Kidney tubule cell (primary cell): Measurements from ENCODE around the gene ZBTB21.
A peak's percentile ranks its signal among the peaks of the same experiment; 100 is the strongest.

ENCODE experiments used
- DNase-seq: peaks from one replicate; pipeline ENCODE4 v3.0.0-alpha.2; 2018; ENCODE audit warnings: low spot score

ZBTB21 gene

DNA sequence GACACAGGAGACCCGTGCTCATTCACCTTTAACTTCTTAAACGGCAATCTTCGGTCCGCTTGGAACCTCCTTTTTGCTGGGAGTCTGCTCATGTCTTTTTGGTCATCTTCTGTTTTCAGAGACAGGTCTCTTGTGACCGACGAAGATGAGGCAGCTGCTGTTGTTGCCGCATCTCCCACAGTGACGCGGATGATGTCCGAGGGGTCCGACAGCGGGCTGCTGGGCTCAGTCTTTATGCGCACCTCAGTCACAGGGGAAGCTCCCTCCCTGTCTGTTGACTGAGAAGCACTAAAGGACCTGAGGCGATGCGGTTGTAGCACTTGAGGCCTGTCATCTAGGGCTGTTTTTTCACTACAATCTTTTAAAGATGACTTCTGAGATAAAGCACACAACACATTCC, 17.6 kb downstream of the ZBTB21 start:
- DNase-seq = no peak

DNA sequence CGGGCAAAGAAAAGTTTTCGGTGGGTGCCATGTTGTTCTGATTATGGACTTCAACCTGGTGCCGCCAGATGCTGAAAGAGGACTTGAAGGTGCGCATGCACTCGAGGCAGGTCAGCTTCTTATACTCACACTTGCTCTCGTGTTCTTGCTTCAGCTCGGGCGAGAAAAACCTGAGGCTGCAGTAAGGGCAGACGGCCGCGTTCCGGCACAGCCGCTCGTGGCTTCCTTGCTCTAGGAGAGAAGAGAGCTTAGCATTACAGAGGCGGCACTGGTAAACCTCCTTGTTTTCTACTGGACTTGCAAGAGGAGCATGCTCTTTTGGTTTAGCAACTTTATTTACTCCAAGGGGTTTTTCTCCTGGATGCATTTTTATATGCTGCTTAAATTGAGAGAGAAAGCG, 18.5 kb downstream of the ZBTB21 start:
- DNase-seq = no peak

DNA sequence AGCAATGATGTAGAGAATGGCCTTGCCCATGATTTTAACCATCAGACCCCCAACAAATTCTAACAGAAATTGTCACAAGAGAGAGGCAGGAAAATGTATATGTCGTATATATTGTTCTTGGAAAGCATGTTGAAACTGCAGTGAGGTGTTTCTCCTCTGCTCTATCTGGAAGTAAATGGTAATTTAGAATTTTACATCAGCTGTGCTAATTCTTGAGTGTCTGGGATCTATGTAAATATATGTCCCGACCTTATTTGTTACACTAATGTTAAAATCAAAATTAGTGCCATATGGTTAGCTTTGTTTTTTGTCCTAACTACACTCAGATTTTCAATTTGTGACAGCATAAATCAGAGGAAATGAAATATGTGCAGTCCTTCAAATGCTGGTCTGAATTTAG, 20.5 kb downstream of the ZBTB21 start:
- no peak for DNase-seq

DNA sequence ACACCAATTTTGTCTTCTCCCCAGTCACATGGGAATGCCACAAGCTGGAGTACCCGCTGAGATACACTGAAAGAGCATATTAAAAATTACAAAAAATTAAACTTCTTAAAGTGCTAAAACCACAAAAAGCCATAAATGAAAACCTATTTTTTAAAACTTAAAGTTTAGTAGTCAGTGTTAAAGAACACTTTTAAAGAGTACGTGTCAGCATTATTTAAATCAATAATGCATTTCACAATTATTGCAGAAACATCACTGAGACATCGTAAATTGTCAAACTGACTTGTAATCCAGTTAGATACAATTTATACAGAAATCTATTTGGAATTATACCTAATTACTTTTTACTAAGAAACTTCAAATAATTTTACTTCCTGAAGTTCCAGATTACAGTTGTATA, 22.9 kb downstream of the ZBTB21 start:
- DNase-seq = no peak

DNA sequence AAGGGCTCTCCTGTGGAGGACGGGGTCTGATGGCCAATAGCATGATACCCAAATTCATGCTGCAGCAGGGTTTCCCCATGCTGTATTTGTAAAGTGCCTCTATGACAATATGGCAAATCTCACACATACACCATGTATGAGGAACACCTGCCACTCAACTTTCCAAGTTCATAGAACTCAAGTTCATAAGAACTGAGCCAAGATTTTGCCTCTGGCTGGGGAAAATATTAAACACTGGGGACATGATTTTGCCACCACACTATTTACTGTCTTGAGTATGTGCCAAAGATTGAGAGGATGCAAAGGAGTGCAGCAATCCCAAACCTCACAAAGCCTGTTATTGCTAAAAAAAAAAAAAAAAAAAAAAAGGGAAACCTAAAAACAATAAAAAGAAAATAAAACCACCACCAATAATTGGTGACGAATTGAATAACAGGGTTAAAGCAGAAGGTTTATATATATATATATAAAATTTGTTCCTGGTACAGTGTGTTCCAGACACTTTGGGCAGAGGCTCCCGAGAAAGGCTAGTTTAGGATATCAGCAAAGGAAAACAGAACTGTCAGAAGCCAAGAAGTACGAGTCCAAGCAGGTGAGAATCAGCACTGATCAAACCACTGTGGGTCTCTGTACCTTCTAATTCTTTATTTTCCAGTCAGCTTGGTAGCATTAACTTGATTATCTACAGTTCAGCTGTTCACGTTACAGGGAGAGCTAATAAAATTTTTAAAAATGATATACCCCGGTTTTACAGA, 24.3 kb downstream of the ZBTB21 start:
- DNase-seq = no peak

DNA sequence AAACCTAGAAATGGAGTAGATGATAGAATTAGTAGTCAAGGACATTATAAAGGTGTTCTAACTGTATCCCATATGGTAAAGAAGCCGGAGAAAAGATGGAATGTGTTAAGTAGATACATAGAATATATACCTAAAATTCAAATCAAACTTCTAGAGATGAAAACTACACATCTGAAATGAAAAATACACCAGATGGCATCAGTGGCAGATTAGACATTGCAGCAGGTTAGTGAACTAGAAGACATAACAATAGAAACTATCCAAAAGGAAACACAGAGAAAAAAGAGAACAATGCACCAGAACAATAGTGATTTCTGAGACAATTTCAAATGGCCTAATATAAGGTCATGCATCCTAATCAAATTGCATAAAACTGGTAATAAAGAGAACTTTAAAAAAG, 26.9 kb downstream of the ZBTB21 start:
- DNase-seq = no peak

DNA sequence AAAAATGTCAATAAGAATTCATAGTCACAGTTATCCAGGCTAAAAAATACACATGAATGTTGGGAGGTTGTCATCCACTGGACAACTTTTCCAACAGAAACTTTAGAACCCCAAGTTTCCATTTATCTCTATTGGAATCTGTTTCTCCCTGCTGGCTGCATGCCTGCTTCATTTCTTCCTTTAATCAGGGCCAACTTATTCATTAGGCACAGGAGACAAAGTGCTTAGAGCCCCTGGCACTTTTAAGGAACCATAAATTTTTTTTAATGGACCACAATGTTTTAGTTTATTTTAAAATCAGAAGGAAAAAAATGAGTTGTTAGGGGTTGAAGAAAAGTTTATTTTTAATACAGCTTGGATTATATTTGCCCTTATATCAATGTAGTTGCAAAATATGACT, 29.6 kb downstream of the ZBTB21 start:
- DNase-seq = no peak

DNA sequence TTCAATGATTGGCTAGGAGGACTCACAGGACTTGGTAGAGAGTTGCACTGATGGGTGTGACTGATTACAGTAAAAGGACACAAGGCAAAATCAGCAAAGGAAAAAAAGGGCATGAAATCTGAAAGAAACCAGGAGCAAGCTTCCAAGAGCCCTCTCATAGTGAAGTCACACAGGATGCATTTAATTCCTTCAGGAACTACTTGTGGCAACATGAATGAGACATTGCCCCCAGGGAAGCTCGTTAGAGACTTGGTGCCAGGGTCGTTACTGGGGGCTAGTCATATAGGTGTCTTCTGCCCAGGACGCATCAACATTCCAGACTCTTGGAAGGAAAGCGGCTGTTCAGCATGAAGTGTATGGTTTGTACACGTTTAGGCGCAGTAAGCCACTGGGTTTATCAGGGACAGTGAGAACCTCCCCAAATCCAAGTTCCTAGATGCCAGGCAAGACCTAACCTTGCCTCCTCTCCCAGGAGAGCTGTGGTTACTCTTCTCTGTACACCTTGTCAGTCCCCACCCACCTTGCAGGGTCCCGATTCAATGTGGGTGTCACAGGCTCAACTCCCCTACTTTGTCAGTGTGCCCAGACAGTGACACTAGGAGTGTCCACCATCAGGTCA, 30.3 kb downstream of the ZBTB21 start:
- no peak for DNase-seq

DNA sequence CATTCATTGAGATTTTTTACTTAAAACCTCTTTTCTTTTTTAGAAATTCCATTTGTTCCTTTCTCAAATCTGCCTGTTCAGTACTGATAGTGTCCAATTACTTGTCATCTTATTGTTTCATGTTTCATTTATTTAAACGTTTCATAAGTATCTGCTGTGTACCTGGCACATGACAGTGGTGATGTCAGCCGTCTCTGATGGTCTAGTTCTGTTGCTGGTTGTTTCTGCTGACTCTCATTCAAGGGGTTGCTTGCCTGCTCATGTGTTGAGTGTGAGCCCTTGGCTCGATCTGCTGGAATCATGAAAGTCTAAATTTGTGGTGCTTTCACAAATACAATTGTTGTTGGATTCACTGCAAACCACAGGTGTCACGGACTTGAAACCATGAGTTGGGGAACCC, 30.8 kb downstream of the ZBTB21 start:
- no peak for DNase-seq

DNA sequence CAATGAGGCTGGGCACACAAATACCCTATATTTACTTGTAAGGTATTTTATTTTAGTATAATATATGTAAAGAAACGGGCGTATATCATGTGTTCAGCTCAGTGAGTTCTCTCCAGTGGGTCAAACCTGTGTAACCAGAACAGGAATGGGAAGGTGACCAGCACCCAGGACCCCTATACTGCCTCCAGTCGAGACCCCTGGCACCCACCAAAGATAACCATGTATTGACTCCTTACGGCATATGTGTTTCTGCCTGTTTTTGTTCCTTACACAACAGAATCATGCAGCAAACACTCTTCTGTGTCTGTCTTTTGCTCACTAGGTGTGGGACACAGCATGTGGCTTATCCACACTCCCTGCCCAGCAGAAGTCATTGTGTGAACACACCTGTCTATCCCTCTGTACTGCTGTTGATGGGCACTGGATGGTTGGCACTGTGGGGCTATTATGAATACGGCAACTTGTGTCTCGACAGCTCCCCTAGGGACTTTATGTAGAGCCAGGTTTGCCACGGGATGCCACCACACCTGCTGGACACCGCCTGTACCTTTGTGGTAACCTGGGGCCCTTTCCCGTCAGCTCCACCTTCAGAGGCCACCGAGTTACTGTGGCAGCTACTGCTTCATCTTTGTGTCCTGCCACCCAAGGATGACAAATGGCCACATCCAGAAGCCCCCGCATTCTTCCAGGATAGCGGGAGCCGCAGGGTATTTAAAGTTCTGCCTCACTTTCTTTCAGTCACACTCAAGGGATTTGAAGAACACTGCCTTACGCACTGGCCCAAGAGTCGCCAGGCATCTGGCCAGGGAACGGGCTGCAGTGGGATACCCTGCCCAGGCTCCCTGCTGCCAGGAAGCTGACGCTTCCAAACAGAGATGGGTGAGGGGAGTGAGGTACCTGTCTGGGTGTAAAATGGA, 32.9 kb downstream of the ZBTB21 start:
- DNase-seq = no peak

DNA sequence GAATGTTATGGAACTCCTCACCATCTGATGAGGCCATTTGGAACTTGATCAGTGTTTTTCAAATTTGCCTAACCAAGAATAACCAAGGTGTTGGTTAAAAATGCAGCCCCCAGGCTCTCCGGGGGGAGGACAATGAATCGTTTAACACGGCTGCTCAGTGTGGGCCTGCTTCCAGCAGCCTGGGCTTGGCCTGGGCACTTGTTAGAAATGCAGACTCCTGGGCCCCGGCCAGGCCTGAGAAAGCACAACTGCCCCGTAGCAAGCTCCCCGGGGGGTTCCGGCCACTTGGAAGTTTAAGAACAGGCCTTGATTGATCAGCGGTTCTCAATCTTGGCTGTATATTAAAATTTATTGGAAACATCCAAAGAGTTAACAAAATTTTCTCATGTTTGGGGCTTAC, 33.5 kb downstream of the ZBTB21 start:
- DNase-seq = no peak

DNA sequence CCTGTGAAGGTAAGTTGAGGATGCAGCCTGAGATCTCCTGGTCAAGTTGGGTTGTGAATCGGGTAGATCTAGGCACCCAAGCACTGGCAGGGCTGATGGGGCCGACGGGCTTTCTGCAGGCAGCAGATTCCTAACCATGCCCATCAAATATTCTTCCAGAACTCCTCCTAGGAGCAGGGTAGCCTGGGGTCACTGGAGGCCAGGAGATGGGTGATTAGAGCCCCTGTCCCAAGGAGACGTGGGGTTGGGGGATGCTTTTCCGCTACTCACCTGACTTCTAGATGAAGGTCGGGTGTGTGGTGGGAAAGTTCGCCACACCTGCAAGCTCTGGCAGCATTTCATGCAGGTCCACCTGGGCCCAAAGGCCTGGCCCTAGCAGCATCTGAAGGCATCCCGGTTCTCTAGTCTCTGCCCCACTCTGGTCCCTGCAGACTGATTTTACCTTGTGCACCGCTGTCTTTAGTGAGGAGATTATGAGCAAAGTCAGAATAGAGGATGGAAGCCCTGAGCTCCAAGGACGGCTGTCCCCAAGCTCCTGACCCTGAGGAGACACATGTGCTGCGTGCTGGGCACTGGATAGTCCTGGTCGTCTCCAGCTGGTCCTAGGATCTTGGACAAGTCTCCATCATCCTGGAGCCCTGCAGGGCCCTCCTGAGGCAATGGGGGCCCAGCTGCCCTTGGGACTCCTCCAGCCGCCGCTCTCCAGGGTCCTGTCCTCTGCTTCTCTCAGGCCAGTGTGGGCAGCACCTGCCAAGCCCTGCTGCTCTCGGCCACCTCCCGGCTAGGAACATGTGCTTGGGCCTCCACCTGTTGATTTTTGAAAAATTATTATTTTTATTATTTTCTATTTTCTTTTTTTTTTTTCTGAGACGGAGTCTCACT, 34.5 kb downstream of the ZBTB21 start:
- no peak for DNase-seq

DNA sequence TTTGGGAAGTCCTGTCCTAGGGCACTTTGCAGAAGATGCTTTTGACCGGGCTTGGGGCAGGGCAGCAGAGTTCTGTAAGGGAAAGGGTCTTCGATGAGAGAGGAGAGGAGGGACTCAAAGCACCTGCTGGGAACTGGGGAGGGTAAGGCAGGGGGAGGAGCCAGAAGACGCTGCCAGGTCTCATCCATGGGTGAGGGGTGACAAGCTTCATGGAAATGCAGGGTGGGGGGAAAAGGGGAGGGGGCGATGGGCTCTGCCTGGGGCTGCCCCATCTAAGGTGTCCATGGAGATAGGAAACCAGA, 35.5 kb downstream of the ZBTB21 start:
- no peak for DNase-seq

DNA sequence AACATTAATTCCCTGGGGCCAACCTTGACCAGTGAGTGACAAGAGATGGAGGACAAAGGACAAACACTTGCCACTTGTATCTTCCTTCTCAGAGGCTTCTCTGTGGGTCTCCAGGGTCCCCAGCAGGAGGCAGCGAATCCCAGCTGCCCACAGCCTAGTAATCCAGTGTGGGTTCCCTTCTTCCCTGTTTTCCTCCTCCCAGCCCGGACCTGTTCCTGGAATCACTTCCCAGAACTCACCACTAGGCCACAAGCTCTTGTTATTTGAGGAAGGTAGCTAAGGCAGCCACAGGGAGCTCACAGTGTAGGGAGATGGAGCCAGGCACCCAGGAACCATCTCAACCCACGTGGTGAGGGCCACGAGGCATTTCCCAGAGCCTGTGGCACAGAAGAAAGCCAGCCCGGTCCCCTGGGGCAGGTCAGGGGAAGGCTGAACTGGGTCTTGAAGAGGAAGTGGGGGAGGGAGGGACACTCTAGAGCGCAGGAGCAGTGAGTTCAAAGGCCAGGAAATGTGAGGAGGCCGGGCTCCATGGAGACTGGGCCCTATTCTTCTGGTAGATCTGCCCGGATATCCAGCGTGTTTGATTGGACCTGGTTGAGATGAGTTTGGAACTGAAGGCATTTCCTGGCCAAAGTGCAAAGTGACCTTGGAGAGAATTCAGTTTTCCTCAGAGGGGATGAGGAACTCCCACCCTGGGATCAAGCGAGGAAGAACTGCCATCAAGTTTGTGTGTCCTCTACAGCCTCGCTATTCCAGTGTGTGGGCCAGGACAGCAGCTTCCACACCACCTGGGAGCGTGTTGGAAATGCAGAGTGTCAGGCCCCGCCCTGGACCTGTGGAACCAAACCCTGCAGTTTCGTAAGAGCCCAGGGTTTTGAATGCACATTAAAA, 36.1 kb downstream of the ZBTB21 start:
- peak; percentile 20 for DNase-seq

DNA sequence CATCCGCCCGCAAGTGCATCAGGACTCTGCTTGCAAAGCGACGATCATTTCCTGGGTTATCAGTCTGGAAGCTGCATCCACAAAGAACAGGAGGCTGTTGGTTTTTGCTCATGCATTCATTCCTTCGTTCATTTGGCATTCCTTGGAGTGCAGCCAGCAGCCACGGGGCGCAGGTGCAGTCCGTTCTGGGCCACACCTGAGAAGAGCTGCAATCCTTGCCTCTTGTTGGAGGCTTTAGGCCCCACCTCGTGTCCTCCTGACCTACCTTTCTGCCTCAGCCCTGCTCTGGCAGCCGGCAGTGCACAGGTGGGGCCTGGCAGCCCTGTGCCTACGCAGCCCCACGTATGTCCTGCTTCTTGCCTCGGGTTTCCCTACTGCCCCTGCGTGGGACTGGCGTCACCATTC, 36.7 kb downstream of the ZBTB21 start:
- DNase-seq = peak; percentile 34

DNA sequence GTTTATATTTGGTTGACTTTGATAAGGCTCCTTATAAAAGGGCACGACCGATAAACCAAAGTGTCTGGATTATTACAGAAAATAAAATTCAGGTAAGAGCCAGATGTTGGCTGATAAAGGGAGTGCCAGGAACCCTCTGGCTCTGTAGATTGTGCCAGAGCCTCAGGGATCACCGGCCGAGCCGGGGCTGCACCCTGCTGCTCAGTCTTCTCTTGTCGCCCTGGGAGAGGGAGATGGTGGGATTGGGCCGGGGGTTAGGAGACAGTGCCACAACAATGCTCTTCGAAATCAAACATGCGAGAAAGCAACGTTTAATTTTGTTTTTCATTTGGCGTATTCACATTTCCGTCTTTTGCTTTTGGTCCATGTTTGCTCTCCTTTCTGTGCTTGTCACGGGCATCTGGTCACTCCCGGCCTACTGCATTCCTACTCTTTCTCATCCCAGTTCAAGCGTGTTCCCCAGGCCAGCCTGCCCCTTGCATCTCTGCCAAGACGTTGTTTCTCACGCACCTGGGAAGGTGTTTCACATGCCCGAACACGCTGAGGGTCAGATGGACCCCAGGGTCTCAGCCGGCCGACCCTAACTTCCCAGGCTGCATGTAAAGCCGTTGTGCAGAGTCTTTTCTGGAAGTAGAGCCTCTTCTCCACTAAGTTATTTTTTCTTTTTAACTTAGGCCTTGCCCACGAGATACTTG, 37.5 kb downstream of the ZBTB21 start:
- DNase-seq = no peak

DNA sequence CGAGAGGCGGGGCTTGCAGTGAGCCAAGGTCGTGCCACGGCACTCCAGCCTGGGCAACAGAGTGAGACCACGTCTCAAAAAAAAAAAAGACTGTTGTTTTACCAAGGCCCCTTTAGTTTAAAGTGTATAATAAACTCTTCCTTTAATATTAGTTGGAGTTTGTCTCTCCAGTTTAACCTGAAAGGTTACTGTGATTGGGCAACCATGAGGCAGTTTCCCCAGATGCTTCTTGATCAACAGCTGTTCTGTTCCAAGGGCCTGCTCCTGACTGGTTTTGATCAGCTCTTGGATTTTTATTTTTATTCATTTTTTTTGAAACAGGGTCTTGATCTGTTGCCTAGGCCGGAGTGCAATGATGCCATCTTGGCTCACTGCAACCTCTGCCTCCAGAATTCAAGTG, 38.3 kb downstream of the ZBTB21 start:
- no peak for DNase-seq

DNA sequence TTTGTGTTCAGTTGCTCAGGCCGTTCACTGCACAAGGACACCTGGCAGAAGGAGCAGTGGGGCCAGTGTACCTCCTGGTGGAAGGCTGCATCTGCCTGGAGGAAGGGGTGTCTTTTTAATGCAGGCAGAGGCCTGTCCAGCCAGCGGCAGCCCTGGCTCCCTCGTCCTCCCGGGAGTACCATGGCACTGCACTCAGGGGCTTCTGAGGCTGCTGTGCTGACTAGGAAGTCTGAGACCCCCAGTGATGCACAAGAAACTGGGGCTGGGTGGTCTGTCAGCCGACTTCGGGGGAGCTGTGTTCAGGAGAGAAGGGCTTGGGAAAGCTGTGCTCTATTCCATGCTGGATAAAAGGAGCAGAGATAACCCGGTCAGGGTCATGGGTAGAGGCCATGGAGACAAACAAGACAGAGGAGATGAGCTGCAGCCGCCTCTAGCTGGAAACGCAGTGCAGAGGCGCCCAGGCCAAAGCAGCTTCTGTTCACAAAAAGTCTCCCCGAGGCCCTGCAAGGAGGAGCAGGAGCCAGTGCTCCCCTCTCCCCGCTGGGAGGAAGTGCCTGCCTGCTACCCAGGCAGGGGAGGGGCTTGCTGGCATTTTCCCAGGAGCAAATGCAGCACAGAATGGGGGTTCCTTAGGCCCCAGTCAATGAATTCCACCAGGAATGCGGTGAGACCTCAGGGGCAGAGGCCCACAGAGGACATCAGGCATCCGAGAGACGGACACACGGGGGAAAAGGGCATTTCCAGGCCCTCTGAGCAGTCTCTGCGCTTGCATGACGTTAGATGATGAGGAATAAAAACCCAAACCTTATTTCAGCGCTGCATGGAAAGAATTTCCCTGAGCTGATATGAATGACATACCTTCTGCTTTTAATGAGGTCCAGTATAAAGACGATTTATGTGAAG, 39.2 kb downstream of the ZBTB21 start:
- DNase-seq = no peak

DNA sequence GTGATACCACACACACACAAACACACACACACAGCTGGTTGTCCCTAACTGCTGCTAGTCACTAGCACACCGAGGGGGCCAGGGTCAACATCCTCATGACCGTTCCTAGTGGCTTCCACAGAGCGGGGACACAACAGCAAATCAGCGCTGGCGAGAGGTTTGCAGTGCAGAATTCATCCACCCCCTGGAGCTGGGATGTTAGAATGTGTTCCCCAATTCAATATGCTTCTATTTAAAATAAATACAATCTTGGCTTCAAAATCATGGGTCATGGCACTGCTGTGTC, 40.1 kb downstream of the ZBTB21 start:
- DNase-seq = no peak

DNA sequence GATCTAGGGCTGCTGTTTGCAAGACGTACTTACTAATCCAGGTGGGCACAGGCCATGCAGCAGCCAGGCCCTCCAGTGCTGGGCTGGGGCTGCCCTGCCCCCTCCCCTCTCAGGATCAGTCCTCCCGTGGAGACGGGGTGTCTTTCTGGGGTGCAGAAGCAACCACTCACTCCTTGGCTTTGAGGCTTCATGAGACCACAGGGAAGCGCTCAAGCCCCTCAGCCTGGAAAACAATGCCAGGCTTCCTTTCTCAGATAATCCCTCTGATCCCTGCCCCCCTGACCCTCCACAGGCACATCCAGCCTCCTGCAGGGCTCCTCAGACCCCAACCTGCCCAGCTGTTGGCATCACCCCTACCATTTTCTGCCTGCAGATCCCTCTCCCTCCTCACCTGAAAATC, 42.5 kb downstream of the ZBTB21 start:
- DNase-seq = no peak
